ENCODE results near the gene TCEAL9.

Gene TCEAL9

DNA sequence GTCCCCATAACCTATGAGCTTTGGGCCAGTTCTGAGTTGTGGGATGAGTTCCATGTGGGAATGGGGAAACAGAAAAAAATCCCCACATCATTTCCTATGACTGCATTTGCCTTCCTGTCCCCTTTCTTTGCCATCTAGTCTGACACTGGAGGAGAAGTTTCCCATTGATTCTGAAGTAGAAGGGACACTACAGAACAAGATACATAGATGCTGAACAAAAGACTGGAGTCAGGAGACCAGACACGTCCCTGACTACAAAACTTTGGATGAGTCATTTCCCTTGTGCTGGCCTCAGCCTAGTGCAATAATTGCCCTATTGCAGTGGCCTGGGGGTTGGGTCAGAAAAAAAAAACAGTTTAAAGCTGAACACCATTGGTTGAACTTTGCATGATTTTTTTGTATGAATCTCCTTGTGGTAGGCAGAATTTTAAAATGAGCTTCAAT lies 42.1 kb downstream of the TCEAL9 start:
- no peak for DNase-seq (ENCODE audit: low spot score)
- in situ Hi-C loops (cut with MboI; ENCODE audit: low sequenced_read_pairs, unreplicated experiment), result no loop called here
- TF ChIP-seq, protein P1, sequence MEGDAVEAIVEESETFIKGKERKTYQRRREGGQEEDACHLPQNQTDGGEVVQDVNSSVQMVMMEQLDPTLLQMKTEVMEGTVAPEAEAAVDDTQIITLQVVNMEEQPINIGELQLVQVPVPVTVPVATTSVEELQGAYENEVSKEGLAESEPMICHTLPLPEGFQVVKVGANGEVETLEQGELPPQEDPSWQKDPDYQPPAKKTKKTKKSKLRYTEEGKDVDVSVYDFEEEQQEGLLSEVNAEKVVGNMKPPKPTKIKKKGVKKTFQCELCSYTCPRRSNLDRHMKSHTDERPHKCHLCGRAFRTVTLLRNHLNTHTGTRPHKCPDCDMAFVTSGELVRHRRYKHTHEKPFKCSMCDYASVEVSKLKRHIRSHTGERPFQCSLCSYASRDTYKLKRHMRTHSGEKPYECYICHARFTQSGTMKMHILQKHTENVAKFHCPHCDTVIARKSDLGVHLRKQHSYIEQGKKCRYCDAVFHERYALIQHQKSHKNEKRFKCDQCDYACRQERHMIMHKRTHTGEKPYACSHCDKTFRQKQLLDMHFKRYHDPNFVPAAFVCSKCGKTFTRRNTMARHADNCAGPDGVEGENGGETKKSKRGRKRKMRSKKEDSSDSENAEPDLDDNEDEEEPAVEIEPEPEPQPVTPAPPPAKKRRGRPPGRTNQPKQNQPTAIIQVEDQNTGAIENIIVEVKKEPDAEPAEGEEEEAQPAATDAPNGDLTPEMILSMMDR (IDR thresholded peaks at IDR 0.05; ENCODE audit: borderline replicate concordance, control extremely low read depth, extremely low read depth, insufficient read depth, missing control alignments), result no peak

DNA sequence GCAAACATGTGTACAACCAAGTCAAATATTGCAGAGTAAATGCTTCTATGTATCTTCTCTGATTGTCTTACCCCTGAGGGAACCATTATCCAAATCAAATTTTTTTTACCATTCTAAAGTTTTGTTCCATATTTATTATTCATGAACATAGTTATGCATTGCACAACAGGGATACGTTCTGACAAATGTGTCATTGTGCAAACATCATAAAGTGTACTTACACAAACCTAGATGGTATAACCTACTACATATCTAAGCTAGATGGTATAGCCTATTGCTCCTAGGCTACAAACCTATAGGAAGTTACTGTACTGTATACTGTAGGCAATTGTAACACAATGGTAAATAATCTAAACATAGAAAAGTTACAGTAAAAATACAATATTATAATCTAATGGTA lies 43.4 kb downstream of the TCEAL9 start:
- TF ChIP-seq, protein P1 (IDR thresholded peaks at IDR 0.05; ENCODE audit: borderline replicate concordance, control extremely low read depth, extremely low read depth, insufficient read depth, missing control alignments), result no peak
- in situ Hi-C loops (cut with MboI; ENCODE audit: low sequenced_read_pairs, unreplicated experiment), result no loop called here

DNA sequence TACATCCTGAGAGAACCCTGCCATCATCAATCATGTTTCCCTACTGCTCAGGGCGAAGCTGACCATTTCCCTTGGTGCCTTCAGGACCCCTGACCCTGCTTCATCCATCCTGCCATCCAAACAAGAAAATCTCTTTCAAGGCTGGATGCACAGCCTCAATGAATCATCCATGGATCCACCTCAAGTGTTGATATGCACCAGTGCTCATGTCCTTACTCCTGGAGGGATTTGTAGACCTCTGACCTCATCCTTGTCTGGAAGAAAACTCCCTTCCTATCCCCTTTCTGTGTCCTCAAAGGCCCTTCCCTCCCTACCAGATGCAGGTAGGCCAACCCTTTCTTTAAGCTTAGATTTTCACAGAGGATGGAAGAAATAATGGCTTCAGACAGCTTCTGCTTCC lies 44.6 kb downstream of the TCEAL9 start:
- TF ChIP-seq, protein P1 (IDR thresholded peaks at IDR 0.05; ENCODE audit: borderline replicate concordance, control extremely low read depth, extremely low read depth, insufficient read depth, missing control alignments), result no peak
- in situ Hi-C loops (cut with MboI; ENCODE audit: low sequenced_read_pairs, unreplicated experiment), result no loop called here
- DNase-seq (ENCODE audit: low spot score), result no peak

More for the DNA sequence above, 43.4 kb downstream of the TCEAL9 start:
- no peak for DNase-seq (ENCODE audit: low spot score)

DNA sequence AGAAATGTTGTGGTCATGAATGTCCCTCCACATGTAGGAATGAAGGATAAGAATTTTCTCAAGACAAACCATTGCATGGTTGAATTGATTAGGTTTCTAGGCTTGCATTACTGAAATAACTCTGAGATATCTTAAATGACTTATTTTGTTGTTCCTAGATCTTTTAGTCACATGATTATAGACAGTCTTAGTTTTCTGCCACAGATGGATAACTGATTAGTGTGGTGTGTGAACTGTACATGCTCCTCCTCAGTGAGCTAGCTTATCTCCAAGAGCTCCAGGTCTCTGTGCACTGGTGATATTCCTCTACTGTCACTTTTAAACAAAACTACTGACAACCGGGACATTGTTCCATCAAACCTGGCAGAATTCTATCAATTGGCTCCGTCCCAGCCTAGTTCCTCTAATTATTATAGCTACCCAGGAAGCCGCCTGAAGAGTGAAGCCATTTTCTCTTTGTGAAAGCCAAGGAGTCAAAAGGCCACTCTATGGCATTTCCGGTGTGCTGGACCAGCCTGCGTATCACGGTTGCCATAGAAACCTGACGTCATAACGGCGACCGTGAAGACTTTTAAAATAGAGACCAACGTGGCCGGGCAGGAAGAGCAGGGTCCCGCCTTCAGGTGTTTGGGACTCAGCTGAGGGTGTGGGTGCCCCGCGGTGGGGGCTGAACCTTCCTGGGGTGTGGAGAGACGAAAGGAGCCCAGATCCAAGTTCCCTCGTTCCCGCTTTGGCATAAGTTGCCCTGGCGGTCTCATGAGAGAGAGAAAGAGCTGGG lies 48.1 kb downstream of the TCEAL9 start:
- peak; percentile 61 for DNase-seq (ENCODE audit: low spot score)
- in situ Hi-C loops (cut with MboI; ENCODE audit: low sequenced_read_pairs, unreplicated experiment), result no loop called here
- TF ChIP-seq, protein P1 (IDR thresholded peaks at IDR 0.05; ENCODE audit: borderline replicate concordance, control extremely low read depth, extremely low read depth, insufficient read depth, missing control alignments), result no peak

DNA sequence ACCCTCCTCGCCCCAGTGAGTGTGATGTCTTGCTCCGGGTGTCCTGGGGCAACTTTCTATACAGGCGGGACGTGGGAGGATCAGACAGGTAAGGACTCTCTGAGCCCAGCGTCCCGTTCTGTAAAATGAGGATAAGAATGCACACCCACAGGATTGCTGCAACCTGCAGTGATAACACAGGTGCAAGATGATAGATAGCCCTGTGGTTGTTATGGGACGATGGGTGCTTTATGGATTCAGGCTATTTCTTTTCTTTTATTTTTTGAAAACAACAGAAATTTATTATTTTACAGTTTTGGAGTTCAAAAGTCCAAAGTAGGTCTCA lies 48.7 kb downstream of the TCEAL9 start:
- TF ChIP-seq, protein P1 (IDR thresholded peaks at IDR 0.05; ENCODE audit: borderline replicate concordance, control extremely low read depth, extremely low read depth, insufficient read depth, missing control alignments), result no peak
- in situ Hi-C loops (cut with MboI; ENCODE audit: low sequenced_read_pairs, unreplicated experiment), result no loop called here
- DNase-seq (ENCODE audit: low spot score), result no peak

DNA sequence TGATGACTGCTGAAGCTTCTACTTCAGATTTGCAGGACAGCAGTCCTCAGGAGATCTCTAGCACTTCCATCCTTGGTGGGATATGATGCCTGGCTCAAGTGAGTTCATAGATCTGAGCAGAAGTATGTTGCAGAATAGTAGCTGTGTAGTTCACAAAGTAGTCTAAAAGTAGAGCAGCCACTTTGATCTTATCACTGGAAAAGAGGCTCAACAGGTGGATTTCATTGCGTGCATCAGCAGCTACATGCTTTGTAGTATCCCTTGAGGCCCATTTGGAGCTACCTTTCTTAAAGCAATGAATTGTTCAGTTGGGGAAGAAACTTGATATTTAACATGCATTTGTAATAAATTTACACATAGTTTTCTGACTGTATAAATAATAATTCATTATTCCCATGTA lies 50.0 kb downstream of the TCEAL9 start:
- in situ Hi-C loops (cut with MboI; ENCODE audit: low sequenced_read_pairs, unreplicated experiment), result no loop called here
- TF ChIP-seq, protein P1 (IDR thresholded peaks at IDR 0.05; ENCODE audit: borderline replicate concordance, control extremely low read depth, extremely low read depth, insufficient read depth, missing control alignments), result no peak
- DNase-seq (ENCODE audit: low spot score), result no peak

All from GM13976 (cell line).